CD4-positive, CD25-positive, alpha-beta regulatory T cell (primary cell): Measurements from ENCODE around the gene PLET1. TPM values are rescaled to one million over a fixed set of nuclear protein-coding genes. Genes with fewer than 3 reads are reported as not detected.

Source experiments
- ATAC-seq, 2 donors: fragments of 150-1000 bp; cut with Tn5 transposase; one replicate each; pipeline ENCODE4 v1.10.0; 2021; ENCODE audit warnings: low read depth in 2 of 2, moderate number of reproducible peaks in 2 of 2, moderate library complexity in 1 of 2
- DNase-seq, 3 donors: peaks; one replicate each; pipeline versions ENCODE4 v3.0.0 to v3.0.0-alpha.2; 2012 to 2022; ENCODE audit warnings: mixed read lengths in 1 of 3
- H3K27ac ChIP-seq: one replicate; pipeline ENCODE4 v1.7.0; 2013; ENCODE audit warnings: mild to moderate bottlenecking, low read length; ENCODE audit not compliant: insufficient read depth, poor library complexity, severe bottlenecking
- H3K27me3 ChIP-seq: one replicate; pipeline ENCODE4 v1.7.0; 2013; ENCODE audit warnings: low read length; ENCODE audit not compliant: control insufficient read depth, insufficient read depth
- H3K36me3 ChIP-seq: one replicate; pipeline ENCODE4 v1.7.0; 2013; ENCODE audit warnings: mild to moderate bottlenecking, low read length, moderate library complexity; ENCODE audit not compliant: control insufficient read depth, insufficient read depth
- H3K4me1 ChIP-seq: 2 replicates; pipeline ENCODE4 v1.7.0; 2013; ENCODE audit warnings: mild to moderate bottlenecking, low read length; ENCODE audit not compliant: insufficient read depth, control insufficient read depth, poor library complexity, severe bottlenecking
- H3K4me3 ChIP-seq: one replicate; pipeline ENCODE4 v1.7.0; 2013; ENCODE audit warnings: low read depth, mild to moderate bottlenecking, low read length, moderate library complexity
- H3K9me3 ChIP-seq, 2 experiments: 1 replicate in 1 of 2; 2 replicates in 1 of 2; pipeline ENCODE4 v1.7.0; 2013; ENCODE audit warnings: low read length in 2 of 2, mild to moderate bottlenecking in 1 of 2, moderate library complexity in 1 of 2; ENCODE audit not compliant: control insufficient read depth in 2 of 2
- H3K27ac Mint-ChIP-seq, 3 donors: one replicate each; pipeline ENCODE4 v1.8.0; 2020 to 2022; ENCODE audit warnings: mild to moderate bottlenecking in 3 of 3, mixed read lengths in 3 of 3, moderate library complexity in 2 of 3
- H3K27me3 Mint-ChIP-seq: one replicate; pipeline ENCODE4 v1.8.0; 2022; ENCODE audit warnings: mild to moderate bottlenecking, mixed read lengths
- H3K36me3 Mint-ChIP-seq: one replicate; pipeline ENCODE4 v1.8.0; 2020; ENCODE audit warnings: mixed read lengths
- H3K4me1 Mint-ChIP-seq, 4 donors: one replicate each; pipeline ENCODE4 v1.8.0; 2020 to 2022; ENCODE audit warnings: mixed read lengths in 4 of 4, mild to moderate bottlenecking in 1 of 4
- H3K4me3 Mint-ChIP-seq, 4 donors: one replicate each; pipeline ENCODE4 v1.8.0; 2020 to 2022; ENCODE audit warnings: mild to moderate bottlenecking in 4 of 4, mixed read lengths in 4 of 4, moderate library complexity in 3 of 4
- H3K9me3 Mint-ChIP-seq, 7 donors: one replicate each; pipeline ENCODE4 v1.8.0; 2020 to 2022; ENCODE audit warnings: mixed read lengths in 7 of 7, mild to moderate bottlenecking in 3 of 7, moderate library complexity in 2 of 7
- polyA plus RNA-seq, 4 donors: library from polyadenylated mRNA; unstranded; fragments of 300-500 nt; fragmentation: Illumina TruSeq; gene quantifications; one replicate each; pipeline ENCODE4 v1.2.3, GENCODE V29; 2021
- total RNA-seq: library from RNA; stranded (reverse); gene quantifications from one replicate; pipeline ENCODE4 v1.2.3, GENCODE V29; 2022

PLET1 gene
- total and polyA plus RNA-seq, 5 donors from 2014 or later, result not detected

DNA sequence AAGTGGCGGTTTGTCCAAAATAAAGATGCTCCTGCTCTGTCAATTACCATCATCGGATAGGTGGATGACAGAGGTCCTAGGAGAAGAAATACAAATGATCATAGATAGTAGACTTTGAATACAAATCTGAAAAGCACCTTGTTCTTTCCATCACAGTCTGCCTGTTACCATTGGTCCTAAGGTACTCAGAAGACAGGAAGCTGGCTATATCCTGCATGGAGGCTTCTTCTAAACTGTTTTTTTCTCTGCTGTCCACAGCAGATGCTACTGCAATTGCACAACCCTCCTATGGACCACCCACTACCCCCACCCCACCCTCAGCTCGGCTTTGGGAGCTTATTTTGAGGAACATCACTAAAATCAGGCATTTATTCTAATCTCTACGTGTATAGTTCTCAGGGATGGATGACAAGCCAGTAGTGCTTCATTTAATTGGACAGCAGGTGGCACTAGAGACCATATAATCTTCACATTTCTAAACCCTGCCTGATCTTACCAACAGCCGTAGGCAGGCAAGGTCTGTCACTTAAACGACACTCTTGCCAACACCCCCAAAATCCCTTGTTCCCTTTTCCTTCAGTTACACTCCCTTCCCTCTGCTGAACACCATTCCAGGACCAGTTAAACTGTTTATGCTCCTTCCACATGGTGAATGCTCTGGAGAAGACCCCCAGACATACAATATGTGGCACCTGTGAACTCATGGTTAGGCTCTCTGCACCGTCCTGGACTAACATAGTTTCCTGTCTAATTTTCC lies 41.0 kb downstream of the PLET1 start:
- H3K9me3 Mint-ChIP-seq, result no peaks in the 10 kb centered on the region
- peaks cover 8% of the 10 kb centered on the region for H3K27me3 Mint-ChIP-seq
- H3K27ac Mint-ChIP-seq, result peak overlapping the region; percentile 9 to 67 (median 49)
- no peaks in the 10 kb centered on the region for H3K4me1 ChIP-seq
- peak; percentile 35 to 88 (median 76) for DNase-seq
- ATAC-seq, result peak; percentile 96 to 98
- H3K27ac ChIP-seq, result no peak overlapping the region
- H3K9me3 ChIP-seq, result no peaks in the 10 kb centered on the region
- no peaks in the 10 kb centered on the region for H3K36me3 Mint-ChIP-seq
- no peak overlapping the region for H3K4me3 ChIP-seq
- no peaks in the 10 kb centered on the region for H3K36me3 ChIP-seq
- H3K4me1 Mint-ChIP-seq, result peaks cover 0 to 4% (median 2%) of the 10 kb centered on the region in 4 donors
- H3K4me3 Mint-ChIP-seq, result peak overlapping the region in 1 of 4 donors; percentile 6
- no peaks in the 10 kb centered on the region for H3K27me3 ChIP-seq

DNA sequence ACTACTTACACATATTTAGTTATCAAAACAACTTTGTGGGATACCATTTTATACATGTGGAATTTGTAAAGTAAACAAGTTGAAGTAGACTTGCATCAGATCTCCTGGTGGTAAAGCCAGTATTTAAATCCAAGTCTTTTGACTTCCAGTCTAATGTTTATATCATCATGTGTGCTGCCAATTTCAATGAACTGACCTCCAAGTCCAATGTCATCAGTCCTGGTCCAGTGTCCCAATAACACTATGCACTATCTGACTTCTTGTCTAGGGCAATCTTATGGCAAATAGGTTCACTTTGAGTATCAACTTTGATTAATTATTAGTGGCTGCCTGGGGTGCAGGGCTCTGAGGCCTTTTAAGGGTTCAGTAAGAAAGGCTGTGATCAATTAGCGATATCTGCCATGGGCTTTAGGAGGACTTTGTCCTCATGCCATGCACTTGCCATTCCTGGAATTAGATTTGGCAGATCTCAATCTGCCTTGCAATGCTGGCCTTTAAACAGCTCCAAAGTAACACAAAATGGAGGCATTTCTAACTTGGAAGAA lies 44.0 kb downstream of the PLET1 start:
- Histone ChIP-seq H3K9me3 (no peaks in the 10 kb centered on the region), H3K27ac (no peak overlapping the region), H3K36me3 (no peaks in the 10 kb centered on the region), H3K4me1 (peaks cover 6% of the 10 kb centered on the region), H3K27me3 (peaks cover 4% of the 10 kb centered on the region), H3K4me3 (no peak overlapping the region)
- Mint-ChIP-seq H3K27ac (peak overlapping the region in 1 of 3 donors; percentile 33), H3K4me1 (peaks cover 0 to 8% (median 3%) of the 10 kb centered on the region in 4 donors), H3K27me3 (peaks cover 17% of the 10 kb centered on the region), H3K4me3 (no peak overlapping the region), H3K36me3 (no peaks in the 10 kb centered on the region), H3K9me3 (no peaks in the 10 kb centered on the region)
- no peak for DNase-seq
- no peak for ATAC-seq

DNA sequence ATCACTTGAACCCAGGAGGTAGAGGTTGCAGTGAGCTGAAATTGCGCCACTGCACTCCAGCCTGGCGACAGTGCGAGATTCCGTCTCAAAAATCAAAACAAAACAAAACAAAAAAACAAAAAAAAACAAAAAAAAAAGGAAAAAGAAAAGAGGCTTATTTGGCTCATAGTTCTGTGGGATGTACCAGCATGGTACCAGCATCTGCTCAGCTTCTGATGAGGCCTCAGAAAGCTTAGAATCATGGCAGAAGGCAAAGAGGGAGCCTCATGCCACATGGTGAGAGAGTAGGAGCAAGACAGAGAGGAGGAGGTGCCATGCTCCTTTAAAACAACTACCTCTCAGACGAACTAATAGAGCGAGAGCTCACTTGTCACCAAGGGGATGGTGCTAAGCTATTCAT lies 45.0 kb downstream of the PLET1 start:
- DNase-seq (no peak), ATAC-seq (no peak)
- Histone ChIP-seq H3K27ac (no peak overlapping the region), H3K4me1 (peaks cover 9% of the 10 kb centered on the region), H3K27me3 (peaks cover 5% of the 10 kb centered on the region), H3K4me3 (no peak overlapping the region), H3K36me3 (no peaks in the 10 kb centered on the region), H3K9me3 (no peaks in the 10 kb centered on the region)
- Mint-ChIP-seq H3K27me3 (peaks cover 17% of the 10 kb centered on the region), H3K36me3 (no peaks in the 10 kb centered on the region), H3K9me3 (no peaks in the 10 kb centered on the region), H3K4me1 (peaks cover 0 to 14% (median 5%) of the 10 kb centered on the region in 4 donors), H3K27ac (no peak overlapping the region), H3K4me3 (no peak overlapping the region)

DNA sequence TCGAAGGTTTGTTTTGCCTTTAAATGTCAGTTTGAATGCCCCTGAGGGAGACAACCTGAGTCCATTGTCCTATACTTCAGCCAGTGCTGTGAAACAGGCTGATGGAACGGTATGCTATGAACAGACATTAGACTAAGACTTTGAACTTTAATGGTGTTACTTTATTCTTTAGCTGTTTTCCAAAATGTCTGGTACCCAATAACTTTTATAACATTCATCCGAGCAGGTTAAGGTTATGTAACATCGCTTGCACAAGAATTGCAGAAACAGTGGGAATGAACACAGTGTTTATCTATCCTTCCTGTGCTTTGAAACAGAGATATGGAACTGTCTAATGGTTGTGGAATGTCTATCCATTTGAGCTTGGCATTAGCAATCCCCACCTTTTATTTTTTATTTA lies 46.9 kb downstream of the PLET1 start:
- H3K36me3 Mint-ChIP-seq, result no peaks in the 10 kb centered on the region
- Histone ChIP-seq H3K27me3 (peaks cover 8% of the 10 kb centered on the region), H3K9me3 (no peaks in the 10 kb centered on the region), H3K4me1 (peaks cover 9% of the 10 kb centered on the region), H3K27ac (no peak overlapping the region), H3K36me3 (no peaks in the 10 kb centered on the region), H3K4me3 (no peak overlapping the region)
- no peak overlapping the region for H3K4me3 Mint-ChIP-seq
- H3K4me1 Mint-ChIP-seq, result peaks cover 0 to 10% (median 3%) of the 10 kb centered on the region in 4 donors
- DNase-seq, result no peak
- H3K9me3 Mint-ChIP-seq, result no peaks in the 10 kb centered on the region
- H3K27me3 Mint-ChIP-seq, result peaks cover 26% of the 10 kb centered on the region
- no peak overlapping the region for H3K27ac Mint-ChIP-seq
- no peak for ATAC-seq

DNA sequence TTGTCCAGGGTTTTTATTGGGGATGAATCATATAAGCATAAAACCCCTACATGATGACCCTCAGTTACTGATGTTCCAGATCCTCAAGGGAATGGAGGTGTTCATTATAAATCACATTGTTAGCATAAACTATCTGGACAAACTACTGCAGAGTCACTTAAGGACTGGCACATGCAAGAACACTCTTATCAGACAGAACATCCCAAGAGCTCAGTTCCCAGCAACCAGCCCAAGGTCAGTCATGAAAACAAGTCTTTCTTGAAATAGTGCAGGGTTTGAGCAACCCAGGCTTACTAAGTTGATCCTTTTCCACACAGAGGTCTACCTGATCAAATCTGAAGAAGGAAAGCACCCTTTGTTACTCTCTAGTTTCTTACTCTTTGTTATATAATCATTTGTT lies 48.0 kb downstream of the PLET1 start:
- Mint-ChIP-seq H3K4me1 (peaks cover 0 to 10% (median 3%) of the 10 kb centered on the region in 4 donors), H3K36me3 (no peaks in the 10 kb centered on the region), H3K9me3 (no peaks in the 10 kb centered on the region), H3K27ac (no peak overlapping the region), H3K4me3 (no peak overlapping the region), H3K27me3 (peaks cover 26% of the 10 kb centered on the region)
- ATAC-seq, result no peak
- Histone ChIP-seq H3K27me3 (peaks cover 11% of the 10 kb centered on the region), H3K4me3 (no peak overlapping the region), H3K4me1 (peaks cover 9% of the 10 kb centered on the region), H3K36me3 (no peaks in the 10 kb centered on the region), H3K9me3 (no peaks in the 10 kb centered on the region), H3K27ac (no peak overlapping the region)
- no peak for DNase-seq

DNA sequence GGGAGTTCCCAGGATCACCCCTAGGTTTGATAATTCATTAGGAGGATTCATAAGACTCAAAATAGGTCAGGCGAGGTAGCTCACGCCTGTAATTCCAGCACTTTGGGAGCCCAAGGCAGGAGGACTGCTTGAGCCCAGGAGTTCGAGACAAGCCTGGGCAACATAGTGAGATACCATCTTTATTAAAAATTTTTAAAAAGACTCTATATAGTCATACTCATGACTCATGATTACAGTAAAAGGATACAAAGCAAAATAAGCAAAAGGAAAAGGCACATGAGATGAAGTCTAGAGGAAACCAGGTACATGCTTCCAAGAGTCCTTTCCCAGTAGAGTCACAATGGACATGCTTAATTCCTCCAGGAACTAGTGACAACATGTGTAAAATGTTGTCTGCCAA lies 48.4 kb downstream of the PLET1 start:
- H3K27me3 ChIP-seq, result peaks cover 11% of the 10 kb centered on the region
- H3K27me3 Mint-ChIP-seq, result peaks cover 26% of the 10 kb centered on the region
- H3K36me3 ChIP-seq, result no peaks in the 10 kb centered on the region
- peaks cover 9% of the 10 kb centered on the region for H3K4me1 ChIP-seq
- no peak overlapping the region for H3K27ac ChIP-seq
- H3K27ac Mint-ChIP-seq, result no peak overlapping the region
- H3K4me1 Mint-ChIP-seq, result peaks cover 0 to 10% (median 3%) of the 10 kb centered on the region in 4 donors
- no peak overlapping the region for H3K4me3 Mint-ChIP-seq
- no peak for ATAC-seq
- no peak overlapping the region for H3K4me3 ChIP-seq
- H3K9me3 ChIP-seq, result no peaks in the 10 kb centered on the region
- H3K9me3 Mint-ChIP-seq, result no peaks in the 10 kb centered on the region
- no peak for DNase-seq
- H3K36me3 Mint-ChIP-seq, result no peaks in the 10 kb centered on the region

DNA sequence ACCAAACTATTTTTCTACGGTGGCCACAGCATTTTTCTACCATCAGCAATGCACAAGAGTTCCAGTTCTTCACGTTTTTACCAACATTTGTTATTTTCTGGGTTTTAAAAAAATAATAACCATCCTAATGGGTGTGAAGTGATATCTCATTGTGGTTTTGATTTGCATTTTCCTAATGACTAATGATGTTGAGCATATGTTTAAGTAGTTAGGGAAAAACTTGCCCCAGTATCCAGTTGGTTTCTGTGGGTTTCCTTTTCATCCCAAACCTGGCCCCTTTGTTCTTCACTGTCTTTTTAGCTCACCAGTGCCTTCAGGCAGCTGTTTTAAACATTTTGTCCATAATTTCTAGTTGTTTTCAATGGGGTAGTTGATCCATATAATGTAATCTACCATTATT lies 49.1 kb downstream of the PLET1 start:
- H3K4me3 ChIP-seq, result no peak overlapping the region
- Mint-ChIP-seq H3K4me1 (peaks cover 0 to 10% (median 3%) of the 10 kb centered on the region in 4 donors), H3K4me3 (no peak overlapping the region), H3K36me3 (no peaks in the 10 kb centered on the region), H3K9me3 (no peaks in the 10 kb centered on the region), H3K27me3 (peaks cover 30% of the 10 kb centered on the region), H3K27ac (peak overlapping the region in 1 of 3 donors; percentile 18)
- peaks cover 9% of the 10 kb centered on the region for H3K4me1 ChIP-seq
- H3K27me3 ChIP-seq, result peaks cover 11% of the 10 kb centered on the region
- H3K27ac ChIP-seq, result no peak overlapping the region
- H3K36me3 ChIP-seq, result no peaks in the 10 kb centered on the region
- ATAC-seq (no peak), DNase-seq (no peak)
- H3K9me3 ChIP-seq, result no peaks in the 10 kb centered on the region

DNA sequence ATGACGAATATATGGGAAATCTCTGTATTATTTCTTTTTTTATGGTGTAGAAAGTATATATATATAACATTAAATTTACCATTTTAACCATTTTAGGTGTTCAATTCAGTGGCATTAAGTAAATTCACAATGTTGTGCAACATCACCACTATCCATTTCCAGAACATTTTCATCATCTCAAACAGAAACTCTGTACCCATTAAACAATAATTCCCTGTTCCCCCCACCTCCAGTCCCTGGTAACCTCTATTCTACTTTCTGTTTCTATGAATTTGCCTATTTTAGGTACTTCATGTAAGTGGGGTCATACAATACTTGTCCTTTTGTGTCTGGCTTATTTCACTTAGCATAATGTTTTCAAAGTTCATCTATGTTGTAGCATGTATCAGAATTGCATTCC lies 49.8 kb downstream of the PLET1 start:
- no peak for DNase-seq
- H3K27ac Mint-ChIP-seq, result no peak overlapping the region
- Histone ChIP-seq H3K27ac (no peak overlapping the region), H3K9me3 (no peaks in the 10 kb centered on the region), H3K4me3 (no peak overlapping the region), H3K36me3 (no peaks in the 10 kb centered on the region), H3K27me3 (peaks cover 11% of the 10 kb centered on the region), H3K4me1 (peaks cover 9% of the 10 kb centered on the region)
- no peaks in the 10 kb centered on the region for H3K9me3 Mint-ChIP-seq
- peaks cover 28% of the 10 kb centered on the region for H3K27me3 Mint-ChIP-seq
- H3K36me3 Mint-ChIP-seq, result no peaks in the 10 kb centered on the region
- no peak overlapping the region for H3K4me3 Mint-ChIP-seq
- peaks cover 0 to 10% (median 3%) of the 10 kb centered on the region in 4 donors for H3K4me1 Mint-ChIP-seq
- no peak for ATAC-seq
